ENCODE data around the gene FKRP. TPM values are rescaled to one million over a fixed set of nuclear protein-coding genes. Genes with fewer than 3 reads are reported as not detected.

Gene FKRP
- total RNA-seq, result 25.7 and 27.2 TPM in 2 replicates

GRCh38 chr19:46745521-46746280, at the start of gene FKRP:
Gene FKRP, plus strand, starts transcription at chr19:46746057. Its CDS starts 9,394 bp downstream, at chr19:46755451.

GRCh38 chr19:46717034-46717715, 28.7 kb upstream of the FKRP start, which contains the start of gene PRKD2:
Gene PRKD2, minus strand, starts transcription at chr19:46717114. Its CDS starts 744 bp downstream, at chr19:46716370.

GRCh38 chr19:46746281-46747057, 612 bp downstream of the FKRP start, which contains the start of gene STRN4:
Gene STRN4, minus strand, starts transcription at chr19:46746450. Its CDS starts 20 bp downstream, at chr19:46746430.

GRCh38 chr19:46788262-46788967, 42.6 kb downstream of the FKRP start, which contains the start of gene SLC1A5:
Gene SLC1A5, minus strand, starts transcription at chr19:46788594. Its CDS starts 629 bp downstream, at chr19:46787965.

Other genes with a start within 250 kb of the FKRP start
- 257 and 324 TPM in 2 replicates for gene CALM3, start 144.7 kb upstream of the FKRP start, total RNA-seq
- gene PTGIR, start 121.0 kb upstream of the FKRP start, total RNA-seq, result 3.7 and 6.2 TPM in 2 replicates
- gene GNG8, start 109.9 kb upstream of the FKRP start, total RNA-seq, result not detected in 2 replicates
- 6.2 and 8.0 TPM in 2 replicates for gene DACT3, start 84.9 kb upstream of the FKRP start, total RNA-seq
- 14.7 and 21.6 TPM in 2 replicates for gene PRKD2, start 28.9 kb upstream of the FKRP start, total RNA-seq
- gene STRN4, start 393 bp downstream of the FKRP start, total RNA-seq, result 54.5 and 62.4 TPM in 2 replicates
- gene SLC1A5, start 42.5 kb downstream of the FKRP start, total RNA-seq, result 213 and 333 TPM in 2 replicates
- gene AP2S1, start 104.8 kb downstream of the FKRP start, total RNA-seq, result 124 and 142 TPM in 2 replicates
- 39.3 and 58.6 TPM in 2 replicates for gene ARHGAP35, start 114.9 kb downstream of the FKRP start, total RNA-seq

Data from uterine smooth muscle cell (primary cell).